ENCODE results near the gene PTGR3. TPM values are rescaled to one million over a fixed set of nuclear protein-coding genes. Genes with fewer than 3 reads are reported as not detected.

Gene PTGR3
- total RNA-seq, 1 donor from 2014 or later = 19.3 TPM

DNA sequence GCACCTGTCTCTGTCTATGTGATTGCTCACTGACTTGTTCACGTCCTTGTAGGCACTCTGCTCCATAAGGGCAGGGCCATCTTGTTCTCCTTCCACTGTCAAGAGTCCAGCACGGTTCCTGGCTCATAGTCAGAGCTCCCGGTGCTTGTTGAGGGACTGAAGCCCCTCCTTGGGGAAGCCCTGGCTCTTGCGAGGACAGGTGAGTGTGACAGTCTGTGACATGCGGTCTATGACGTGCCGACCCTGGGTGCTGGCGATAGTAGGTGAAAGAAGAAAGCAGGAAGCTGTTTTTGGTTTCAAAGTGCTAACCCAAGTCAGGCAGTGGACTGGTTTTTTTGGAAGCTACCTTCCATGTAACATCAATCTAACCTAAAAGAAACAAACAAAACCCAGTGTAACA, 20.5 kb upstream of the PTGR3 start:
- intact Hi-C loops (cut with micrococcal nuclease) = no loop called here
- peaks cover 2% of the 10 kb centered on the region for H3K36me3 Mint-ChIP-seq (ENCODE audit: low read depth)
- TF ChIP-seq CTCF (IDR thresholded peaks at IDR 0.05) = no peak
- ChIA-PET CTCF (no interaction called here), POLR2A (no interaction called here)
- ATAC-seq (ENCODE audit: low read depth) (no peak), DNase-seq (no peak)
- H3K9me3 Mint-ChIP-seq = no peaks in the 10 kb centered on the region
- H3K4me1 Mint-ChIP-seq = peaks cover 6% of the 10 kb centered on the region
- H3K27ac Mint-ChIP-seq = no peak overlapping the region
- no peak overlapping the region for H3K4me3 Mint-ChIP-seq
- no peaks in the 10 kb centered on the region for H3K27me3 Mint-ChIP-seq

- peaks cover 6% of the 10 kb centered on the region for H3K4me1 Mint-ChIP-seq
- no peaks in the 10 kb centered on the region for H3K9me3 Mint-ChIP-seq
- ATAC-seq (ENCODE audit: low read depth) = no peak
- peaks cover 2% of the 10 kb centered on the region for H3K36me3 Mint-ChIP-seq (ENCODE audit: low read depth)
- H3K27ac Mint-ChIP-seq = no peak overlapping the region
- ChIA-PET CTCF (no interaction called here), POLR2A (no interaction called here)
- H3K27me3 Mint-ChIP-seq = no peaks in the 10 kb centered on the region
- no peak for DNase-seq
- H3K4me3 Mint-ChIP-seq = no peak overlapping the region
- TF ChIP-seq CTCF (IDR thresholded peaks at IDR 0.05) = no peak
- intact Hi-C loops (cut with micrococcal nuclease) = no loop called here
These were observed 20.0 kb upstream of the PTGR3 start for GRCh38 chr18:75228967-75229366.

DNA sequence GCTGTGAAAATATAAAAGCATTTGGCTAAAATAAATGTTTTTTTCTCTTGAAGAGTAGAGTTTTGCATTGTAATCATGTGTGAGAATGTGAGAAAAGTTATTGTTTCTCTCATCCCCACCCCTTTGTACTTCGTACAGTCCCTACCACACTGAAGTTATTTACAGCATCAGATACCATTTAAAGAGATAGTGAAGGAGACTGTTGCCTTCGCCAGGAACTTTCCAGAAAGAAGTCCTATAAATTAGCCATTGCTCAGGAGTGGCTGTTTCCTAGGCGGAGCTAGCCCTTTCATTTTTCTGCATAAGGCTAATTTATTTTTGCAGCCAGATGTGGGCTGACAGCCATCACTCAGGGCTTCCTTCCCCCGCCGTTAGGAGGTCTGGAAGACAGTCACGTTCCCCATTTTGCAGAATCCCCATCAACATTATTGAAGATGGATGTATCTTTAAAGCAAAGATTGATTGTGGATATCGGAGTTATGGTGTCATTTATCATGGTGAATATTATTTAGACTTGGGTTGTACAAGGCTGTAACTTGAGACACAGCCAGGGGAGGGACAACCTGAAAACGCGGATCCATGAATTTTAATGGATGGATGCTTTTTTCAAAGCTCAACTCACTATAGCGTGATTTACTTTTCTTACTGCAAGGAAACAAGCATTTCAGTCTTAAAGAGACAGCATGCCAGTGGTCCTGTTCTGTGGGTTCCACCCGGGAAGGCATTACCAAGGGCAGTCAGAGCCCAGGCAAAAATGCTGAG, 18.8 kb upstream of the PTGR3 start:
- ChIA-PET POLR2A (no interaction called here), CTCF (no interaction called here)
- H3K27ac Mint-ChIP-seq = no peak overlapping the region
- no peak overlapping the region for H3K4me3 Mint-ChIP-seq
- no peak for DNase-seq
- peaks cover 6% of the 10 kb centered on the region for H3K4me1 Mint-ChIP-seq
- no peak for ATAC-seq (ENCODE audit: low read depth)
- intact Hi-C loops (cut with micrococcal nuclease) = no loop called here
- H3K9me3 Mint-ChIP-seq = no peaks in the 10 kb centered on the region
- H3K27me3 Mint-ChIP-seq = no peaks in the 10 kb centered on the region
- TF ChIP-seq CTCF (IDR thresholded peaks at IDR 0.05) = no peak
- H3K36me3 Mint-ChIP-seq (ENCODE audit: low read depth) = peaks cover 2% of the 10 kb centered on the region

DNA sequence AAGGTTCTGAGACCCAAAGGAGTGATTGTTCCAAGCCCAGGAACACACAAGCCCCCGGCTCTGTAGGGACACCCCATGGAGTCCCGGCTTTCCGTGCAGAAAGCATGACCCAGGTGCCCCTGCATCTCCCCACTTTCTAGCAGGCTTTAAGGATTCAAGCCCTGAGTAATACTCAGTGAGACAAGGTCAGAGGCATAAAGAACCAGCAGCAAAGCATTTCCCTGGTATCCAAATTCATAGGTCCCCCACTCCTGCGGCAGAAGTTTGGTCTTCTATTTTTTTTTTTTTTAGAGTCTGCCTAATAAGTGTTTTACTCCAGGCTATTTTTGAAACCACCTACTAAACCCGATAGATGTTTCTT, 18.0 kb upstream of the PTGR3 start:
- DNase-seq = no peak
- TF ChIP-seq CTCF (IDR thresholded peaks at IDR 0.05) = no peak
- ChIA-PET POLR2A (no interaction called here), CTCF (no interaction called here)
- no peak for ATAC-seq (ENCODE audit: low read depth)
- Mint-ChIP-seq H3K27me3 (no peaks in the 10 kb centered on the region), H3K9me3 (no peaks in the 10 kb centered on the region), H3K4me3 (no peak overlapping the region), H3K27ac (no peak overlapping the region), H3K4me1 (peaks cover 6% of the 10 kb centered on the region), H3K36me3 (ENCODE audit: low read depth) (peaks cover 2% of the 10 kb centered on the region)
- intact Hi-C loops (cut with micrococcal nuclease) = no loop called here

- ATAC-seq (ENCODE audit: low read depth) = no peak
- H3K36me3 Mint-ChIP-seq (ENCODE audit: low read depth) = peaks cover 2% of the 10 kb centered on the region
- intact Hi-C loops (cut with micrococcal nuclease) = no loop called here
- peaks cover 6% of the 10 kb centered on the region for H3K4me1 Mint-ChIP-seq
- TF ChIP-seq CTCF (IDR thresholded peaks at IDR 0.05) = no peak
- no peaks in the 10 kb centered on the region for H3K27me3 Mint-ChIP-seq
- DNase-seq = no peak
- H3K27ac Mint-ChIP-seq = no peak overlapping the region
- ChIA-PET POLR2A (no interaction called here), CTCF (interaction anchor here (0.7 kb wide), 2 partner anchors 14 to 218 kb away, joined by 3 read pairs; no protein-coding TSS in a partner anchor)
- H3K4me3 Mint-ChIP-seq = no peak overlapping the region
- no peaks in the 10 kb centered on the region for H3K9me3 Mint-ChIP-seq
These were observed 17.5 kb upstream of the PTGR3 start for GRCh38 chr18:75226286-75226955.

Measured in activated B cell treated with CpG ODN at 0.5 μM for 24 hours (primary cell).